ENCODE data around the gene DUSP11.

- TF ChIP-seq CTCF (IDR thresholded peaks at IDR 0.05) (no peak), POLR2A (IDR thresholded peaks at IDR 0.05) (no peak)
Observed at GRCh38 chr2:73821669-73822068, 41.8 kb upstream of the DUSP11 start.
